ENCODE data around the gene MLIP. TPM values are rescaled to one million over a fixed set of nuclear protein-coding genes. Genes with fewer than 3 reads are reported as not detected.

Gene MLIP
- total RNA-seq, 2 experiments from 2014 or later = not detected

DNA sequence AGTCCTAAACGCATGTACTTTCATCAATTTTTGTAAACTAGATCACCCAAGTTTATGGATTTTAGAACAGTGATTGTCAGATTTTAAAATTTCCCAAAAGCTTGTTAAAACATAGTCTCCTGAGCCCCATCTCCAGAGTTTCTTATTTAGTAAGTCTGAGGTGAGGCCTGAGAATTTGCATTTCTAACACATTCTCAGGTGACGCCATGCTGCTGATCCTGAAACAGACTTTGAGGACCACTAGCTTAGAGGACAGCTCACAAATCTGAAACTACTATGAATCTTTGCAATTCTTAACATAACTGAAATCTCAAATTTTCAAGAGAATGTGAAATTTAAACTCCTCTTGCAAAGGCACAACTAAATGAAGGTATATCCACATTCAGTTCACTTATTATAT, 37.8 kb upstream of the MLIP start:
- Histone ChIP-seq H3K4me3 (ENCODE audit: low read depth, low read length, poor library complexity, severe bottlenecking) (no peak overlapping the region), H3K9me2 (ENCODE audit: insufficient read depth, low read length) (no peaks in the 10 kb centered on the region), H3K79me2 (ENCODE audit: insufficient read depth, low read depth, low read length) (no peaks in the 10 kb centered on the region), H3K9me3 (ENCODE audit: low read length) (no peaks in the 10 kb centered on the region), H4K20me1 (ENCODE audit: insufficient read depth, low read length) (no peaks in the 10 kb centered on the region), H3K4me1 (ENCODE audit: insufficient read depth, low read length, poor library complexity, severe bottlenecking) (no peaks in the 10 kb centered on the region), H3K36me3 (ENCODE audit: insufficient read depth, low read length) (no peaks in the 10 kb centered on the region), H3K27ac (ENCODE audit: low read depth, low read length, poor library complexity, severe bottlenecking) (no peak overlapping the region), H2AFZ (ENCODE audit: low read length) (no peak overlapping the region), H3K4me2 (ENCODE audit: low read length) (no peak overlapping the region)
- BruUV-seq (replicated peaks) = no TSS peak
- no peak for TF ChIP-seq CTCF (conservative IDR thresholded peaks at IDR 0.05; ENCODE audit: low read length)
- no peak for TF ChIP-seq EZH2phosphoT487 (IDR thresholded peaks at IDR 0.05; ENCODE audit: borderline replicate concordance, low read depth, low read length)
- POLR2A ChIA-PET = no interaction called here
- intact Hi-C loops (cut with micrococcal nuclease; ENCODE audit: unreplicated experiment) = no loop called here
- no peak for DNase-seq (ENCODE audit: low spot score)
- CTCF ChIA-PET (ENCODE audit: unreplicated experiment) = no interaction called here

DNA sequence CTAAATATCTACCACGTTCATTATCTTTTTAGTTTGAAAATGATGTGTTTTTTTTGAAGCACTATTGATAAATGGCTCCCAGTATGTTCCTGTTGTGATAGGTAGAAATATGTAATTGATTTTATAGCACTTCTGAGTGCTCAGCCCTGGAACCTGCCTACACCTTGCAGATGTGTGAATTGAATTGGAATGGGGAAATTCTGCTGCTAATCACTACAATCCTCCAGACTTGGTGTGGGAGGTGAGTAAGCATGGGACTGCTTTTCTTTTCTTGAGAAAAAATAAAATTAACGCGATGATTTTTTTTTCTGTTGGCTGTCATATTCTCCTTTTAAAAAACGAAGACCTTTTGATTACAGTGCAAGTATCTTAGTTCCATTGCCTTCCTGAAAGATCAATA, 37.1 kb upstream of the MLIP start:
- Histone ChIP-seq H4K20me1 (ENCODE audit: insufficient read depth, low read length) (no peaks in the 10 kb centered on the region), H2AFZ (ENCODE audit: low read length) (no peak overlapping the region), H3K4me3 (ENCODE audit: low read depth, low read length, poor library complexity, severe bottlenecking) (no peak overlapping the region), H3K4me1 (ENCODE audit: insufficient read depth, low read length, poor library complexity, severe bottlenecking) (no peaks in the 10 kb centered on the region), H3K27ac (ENCODE audit: low read depth, low read length, poor library complexity, severe bottlenecking) (no peak overlapping the region), H3K36me3 (ENCODE audit: insufficient read depth, low read length) (no peaks in the 10 kb centered on the region), H3K9me3 (ENCODE audit: low read length) (no peaks in the 10 kb centered on the region), H3K79me2 (ENCODE audit: insufficient read depth, low read depth, low read length) (no peaks in the 10 kb centered on the region), H3K9me2 (ENCODE audit: insufficient read depth, low read length) (no peaks in the 10 kb centered on the region), H3K4me2 (ENCODE audit: low read length) (no peak overlapping the region)
- CTCF ChIA-PET (ENCODE audit: unreplicated experiment) = no interaction called here
- DNase-seq (ENCODE audit: low spot score) = no peak
- POLR2A ChIA-PET = no interaction called here
- BruUV-seq (replicated peaks) = no TSS peak
- intact Hi-C loops (cut with micrococcal nuclease; ENCODE audit: unreplicated experiment) = no loop called here
- no peak for TF ChIP-seq EZH2phosphoT487 (IDR thresholded peaks at IDR 0.05; ENCODE audit: borderline replicate concordance, low read depth, low read length)
- TF ChIP-seq CTCF (conservative IDR thresholded peaks at IDR 0.05; ENCODE audit: low read length) = no peak

DNA sequence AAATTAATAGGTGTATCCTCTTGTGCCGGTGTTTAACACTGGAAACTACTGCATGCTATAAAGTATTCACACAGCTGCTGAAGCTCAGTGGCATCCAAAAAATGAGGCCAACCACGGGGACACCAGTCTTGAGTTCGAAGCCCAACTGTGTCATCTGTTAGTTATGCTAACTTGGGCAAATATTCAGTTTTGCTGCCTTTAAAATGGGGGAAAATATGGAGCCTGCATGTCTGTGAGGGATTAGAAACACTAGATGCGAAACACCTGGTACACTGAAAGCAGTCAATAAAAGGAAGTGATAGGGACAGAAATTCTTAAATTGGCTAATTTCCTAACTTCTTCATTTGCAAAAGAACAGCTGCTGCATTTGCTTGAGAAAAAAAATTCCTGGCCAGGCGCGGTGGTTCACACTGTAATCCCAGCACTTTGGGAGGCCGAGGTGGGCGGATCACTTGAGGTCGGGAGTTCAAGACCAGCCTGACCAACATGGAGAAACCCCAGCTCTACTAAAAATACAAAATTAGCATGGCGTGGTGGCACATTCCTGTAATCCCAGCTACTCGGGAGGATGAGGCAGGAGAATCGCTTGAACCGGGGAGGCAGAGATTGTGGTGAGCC, 36.6 kb upstream of the MLIP start:
- Histone ChIP-seq H2AFZ (ENCODE audit: low read length) (no peak overlapping the region), H3K27ac (ENCODE audit: low read depth, low read length, poor library complexity, severe bottlenecking) (no peak overlapping the region), H3K9me2 (ENCODE audit: insufficient read depth, low read length) (no peaks in the 10 kb centered on the region), H3K4me2 (ENCODE audit: low read length) (no peak overlapping the region), H3K79me2 (ENCODE audit: insufficient read depth, low read depth, low read length) (no peaks in the 10 kb centered on the region), H3K36me3 (ENCODE audit: insufficient read depth, low read length) (no peaks in the 10 kb centered on the region), H3K4me1 (ENCODE audit: insufficient read depth, low read length, poor library complexity, severe bottlenecking) (no peaks in the 10 kb centered on the region), H4K20me1 (ENCODE audit: insufficient read depth, low read length) (no peaks in the 10 kb centered on the region), H3K9me3 (ENCODE audit: low read length) (no peaks in the 10 kb centered on the region), H3K4me3 (ENCODE audit: low read depth, low read length, poor library complexity, severe bottlenecking) (no peak overlapping the region)
- CTCF ChIA-PET (ENCODE audit: unreplicated experiment) = no interaction called here
- POLR2A ChIA-PET = no interaction called here
- BruUV-seq (replicated peaks) = no TSS peak
- no peak for DNase-seq (ENCODE audit: low spot score)
- intact Hi-C loops (cut with micrococcal nuclease; ENCODE audit: unreplicated experiment) = no loop called here
- no peak for TF ChIP-seq EZH2phosphoT487 (IDR thresholded peaks at IDR 0.05; ENCODE audit: borderline replicate concordance, low read depth, low read length)
- TF ChIP-seq CTCF (conservative IDR thresholded peaks at IDR 0.05; ENCODE audit: low read length) = no peak
